CD4-positive, alpha-beta memory T cell (primary cell): ENCODE data around the gene EGFLAM. TPM values are rescaled to one million over a fixed set of nuclear protein-coding genes. Genes with fewer than 3 reads are reported as not detected.

Experiments used
- CTCF ChIA-PET: fragments of 350-600 bp; sonication (Branson Sonifier 250); formaldehyde crosslinking; loops from one replicate; lab custom pipeline; 2021; ENCODE audit warnings: inconsistent platforms; ENCODE audit not compliant: partially characterized antibody; lab: Charles Lee
- POLR2A ChIA-PET: fragments of 350-600 bp; sonication (Branson Sonifier 250); formaldehyde crosslinking; loops from one replicate; lab custom pipeline; 2021; ENCODE audit not compliant: partially characterized antibody; lab: Charles Lee
- DNase-seq, 5 donors: peaks; one replicate each; pipeline versions ENCODE4 v3.0.0 to v3.0.0-alpha.2; 2020 to 2022; ENCODE audit warnings: mixed read lengths in 1 of 5
- H3K27ac ChIP-seq: one replicate; pipeline ENCODE4 v1.7.0; 2013; ENCODE audit warnings: low read depth, low read length
- H3K27me3 ChIP-seq: 2 replicates; pipeline ENCODE4 v1.7.0; 2013; ENCODE audit warnings: mild to moderate bottlenecking, low read length, moderate library complexity; ENCODE audit not compliant: insufficient read depth
- H3K36me3 ChIP-seq: 2 replicates; pipeline ENCODE4 v1.7.0; 2013; ENCODE audit warnings: mild to moderate bottlenecking, low read length, moderate library complexity; ENCODE audit not compliant: insufficient read depth
- H3K4me1 ChIP-seq: 2 replicates; pipeline ENCODE4 v1.7.0; 2013; ENCODE audit warnings: mild to moderate bottlenecking, low read length, moderate library complexity; ENCODE audit not compliant: insufficient read depth
- H3K4me3 ChIP-seq, 2 donors: one replicate each; pipeline ENCODE4 v1.7.0; 2013; ENCODE audit warnings: low read length in 2 of 2, mild to moderate bottlenecking in 1 of 2
- H3K9me3 ChIP-seq, 2 donors: one replicate each; pipeline ENCODE4 v1.7.0; 2013; ENCODE audit warnings: low read length in 2 of 2, control low read depth in 1 of 2; ENCODE audit not compliant: control insufficient read depth in 1 of 2
- H3K27ac Mint-ChIP-seq, 7 donors: one replicate each; pipeline ENCODE4 v1.8.0; 2020 to 2021; ENCODE audit warnings: mixed read lengths in 7 of 7, mild to moderate bottlenecking in 6 of 7, inconsistent platforms in 3 of 7, moderate library complexity in 3 of 7
- H3K27me3 Mint-ChIP-seq, 2 donors: one replicate each; pipeline ENCODE4 v1.8.0; 2020 to 2021; ENCODE audit warnings: mixed read lengths in 2 of 2
- H3K36me3 Mint-ChIP-seq, 2 donors: one replicate each; pipeline ENCODE4 v1.8.0; 2020 to 2021; ENCODE audit warnings: mixed read lengths in 2 of 2, inconsistent platforms in 1 of 2, mild to moderate bottlenecking in 1 of 2
- H3K4me1 Mint-ChIP-seq, 4 donors: one replicate each; pipeline ENCODE4 v1.8.0; 2020 to 2021; ENCODE audit warnings: mixed read lengths in 4 of 4, mild to moderate bottlenecking in 1 of 4
- H3K4me3 Mint-ChIP-seq, 8 donors: one replicate each; pipeline ENCODE4 v1.8.0; 2020 to 2021; ENCODE audit warnings: mixed read lengths in 8 of 8, mild to moderate bottlenecking in 7 of 8, moderate library complexity in 6 of 8, inconsistent platforms in 3 of 8
- H3K9me3 Mint-ChIP-seq, 8 donors: one replicate each; pipeline ENCODE4 v1.8.0; 2020 to 2021; ENCODE audit warnings: mixed read lengths in 8 of 8, mild to moderate bottlenecking in 5 of 8, inconsistent platforms in 3 of 8, moderate library complexity in 1 of 8
- intact Hi-C: fragments of 100-400 bp; cut with micrococcal nuclease; formaldehyde crosslinking; loops from one replicate; pipeline ENCODE4 v1.15.1; 2023
- polyA plus RNA-seq, 2 donors: library from polyadenylated mRNA; unstranded; fragments of 300-500 nt; fragmentation: Illumina TruSeq; gene quantifications; one replicate each; pipeline ENCODE4 v1.2.3, GENCODE V29; 2021
- total RNA-seq, 2 experiments: library from RNA; stranded (reverse); gene quantifications; one replicate each; pipeline ENCODE4 v1.2.3, GENCODE V29; 2021

EGFLAM gene
- total and polyA plus RNA-seq, 4 experiments from 2014 or later: not detected

- H3K27ac Mint-ChIP-seq: no peak overlapping the region
- no peak overlapping the region for H3K4me3 Mint-ChIP-seq
- ChIA-PET CTCF (interaction anchor here (1.3 to 1.9 kb wide), 2 partner anchors 26 to 31 kb away, joined by 3 to 5 read pairs; no protein-coding TSS in a partner anchor), POLR2A (no interaction called here)
- Histone ChIP-seq H3K36me3 (no peaks in the 10 kb centered on the region), H3K4me1 (no peaks in the 10 kb centered on the region), H3K9me3 (no peaks in the 10 kb centered on the region), H3K4me3 (no peak overlapping the region), H3K27ac (no peak overlapping the region), H3K27me3 (peaks cover 5% of the 10 kb centered on the region)
- no peak for DNase-seq
- intact Hi-C loops: loop anchor here (10.0 kb wide), 1 partner anchor 219 kb away; no protein-coding TSS in a partner anchor
- peaks cover 0 to 7% (median 1%) of the 10 kb centered on the region in 4 donors for H3K4me1 Mint-ChIP-seq
- peaks cover 0 to 1% (median 0%) of the 10 kb centered on the region in 8 donors for H3K9me3 Mint-ChIP-seq
- no peaks in the 10 kb centered on the region for H3K36me3 Mint-ChIP-seq
- H3K27me3 Mint-ChIP-seq: peaks cover 33 to 40% of the 10 kb centered on the region in 2 donors
These were observed 187.7 kb downstream of the EGFLAM start for GRCh38 chr5:38446029-38446522.

- intact Hi-C loops: loop anchor here (10.0 kb wide), 1 partner anchor 218 kb away; no protein-coding TSS in a partner anchor
These were observed 188.7 kb downstream of the EGFLAM start for GRCh38 chr5:38447056-38447455.

GRCh38 chr5:38447786-38448185 is 189.4 kb downstream of the EGFLAM start:
- no peak for DNase-seq
- intact Hi-C loops: loop anchor here (10.0 kb wide), 1 partner anchor 217 kb away; no protein-coding TSS in a partner anchor
- Mint-ChIP-seq H3K4me1 (peaks cover 7 to 18% (median 8%) of the 10 kb centered on the region in 4 donors), H3K4me3 (no peak overlapping the region), H3K27me3 (peaks cover 37 to 38% of the 10 kb centered on the region in 2 donors), H3K9me3 (peaks cover 0 to 1% (median 0%) of the 10 kb centered on the region in 8 donors), H3K36me3 (no peaks in the 10 kb centered on the region), H3K27ac (no peak overlapping the region)
- Histone ChIP-seq H3K4me3 (no peak overlapping the region), H3K27ac (no peak overlapping the region), H3K36me3 (no peaks in the 10 kb centered on the region), H3K4me1 (peaks cover 7% of the 10 kb centered on the region), H3K27me3 (peaks cover 5% of the 10 kb centered on the region), H3K9me3 (no peaks in the 10 kb centered on the region)
- ChIA-PET POLR2A (interaction anchor here (0.7 kb wide), 1 partner anchor 8 kb away, joined by 3 read pairs; no protein-coding TSS in a partner anchor), CTCF (interaction anchor here (0.7 to 1.9 kb wide), 3 partner anchors 28 to 216 kb away, joined by 3 to 5 read pairs (median 3); no protein-coding TSS in a partner anchor)

More at GRCh38 chr5:38447056-38447455, 188.7 kb downstream of the EGFLAM start:
- ChIA-PET POLR2A (interaction anchor here (0.7 kb wide), 1 partner anchor 9 kb away, joined by 3 read pairs; no protein-coding TSS in a partner anchor), CTCF (interaction anchor here (0.7 to 1.9 kb wide), 2 partner anchors 27 to 98 kb away, joined by 3 to 5 read pairs; no protein-coding TSS in a partner anchor)
- Histone ChIP-seq H3K27ac (no peak overlapping the region), H3K4me3 (no peak overlapping the region), H3K27me3 (peaks cover 5% of the 10 kb centered on the region), H3K36me3 (no peaks in the 10 kb centered on the region), H3K9me3 (no peaks in the 10 kb centered on the region), H3K4me1 (no peaks in the 10 kb centered on the region)
- Mint-ChIP-seq H3K9me3 (peaks cover 0 to 1% (median 0%) of the 10 kb centered on the region in 8 donors), H3K4me3 (no peak overlapping the region), H3K4me1 (peaks cover 0 to 11% (median under 1%) of the 10 kb centered on the region in 4 donors), H3K27ac (no peak overlapping the region), H3K36me3 (no peaks in the 10 kb centered on the region), H3K27me3 (peaks cover 32 to 37% of the 10 kb centered on the region in 2 donors)
- no peak for DNase-seq

- H3K4me3 ChIP-seq: no peak overlapping the region
- no peak overlapping the region for H3K27ac Mint-ChIP-seq
- peaks cover 17% of the 10 kb centered on the region for H3K4me1 ChIP-seq
- POLR2A ChIA-PET: no interaction called here
- peaks cover 16 to 28% (median 17%) of the 10 kb centered on the region in 4 donors for H3K4me1 Mint-ChIP-seq
- CTCF ChIA-PET: interaction anchor here (6.4 kb wide), 1 partner anchor 7 kb away, joined by 74 read pairs; no protein-coding TSS in a partner anchor
- H3K36me3 ChIP-seq: no peaks in the 10 kb centered on the region
- DNase-seq: no peak
- intact Hi-C loops: loop anchor here (10.0 kb wide), 1 partner anchor 216 kb away; no protein-coding TSS in a partner anchor
- no peak overlapping the region for H3K27ac ChIP-seq
- H3K9me3 Mint-ChIP-seq: peaks cover 0 to 1% (median 0%) of the 10 kb centered on the region in 8 donors
- peaks cover 35 to 44% of the 10 kb centered on the region in 2 donors for H3K27me3 Mint-ChIP-seq
- H3K36me3 Mint-ChIP-seq: no peaks in the 10 kb centered on the region
- H3K9me3 ChIP-seq: no peaks in the 10 kb centered on the region
- peaks cover 5% of the 10 kb centered on the region for H3K27me3 ChIP-seq
- no peak overlapping the region for H3K4me3 Mint-ChIP-seq
These were observed 190.4 kb downstream of the EGFLAM start for GRCh38 chr5:38448568-38449350.

- Mint-ChIP-seq H3K4me3 (no peak overlapping the region), H3K27ac (no peak overlapping the region)
These were observed 192.3 kb downstream of the EGFLAM start for GRCh38 chr5:38450627-38451026.

GRCh38 chr5:38451074-38451725 is 192.8 kb downstream of the EGFLAM start:
- H3K27ac Mint-ChIP-seq: peak overlapping the region in 1 of 7 donors; percentile 9
- H3K4me3 Mint-ChIP-seq: no peak overlapping the region
- peaks cover 0 to under 1% (median 0%) of the 10 kb centered on the region in 8 donors for H3K9me3 Mint-ChIP-seq
- H3K9me3 ChIP-seq: no peaks in the 10 kb centered on the region
- H3K27ac ChIP-seq: no peak overlapping the region
- CTCF ChIA-PET: interaction anchor here (6.4 kb wide), 1 partner anchor 10 kb away, joined by 74 read pairs; no protein-coding TSS in a partner anchor
- intact Hi-C loops: no loop called here
- peaks cover 46 to 58% of the 10 kb centered on the region in 2 donors for H3K27me3 Mint-ChIP-seq
- H3K36me3 ChIP-seq: no peaks in the 10 kb centered on the region
- H3K36me3 Mint-ChIP-seq: no peaks in the 10 kb centered on the region
- DNase-seq: no peak
- peaks cover 6% of the 10 kb centered on the region for H3K27me3 ChIP-seq
- POLR2A ChIA-PET: no interaction called here
- peaks cover 32% of the 10 kb centered on the region for H3K4me1 ChIP-seq
- H3K4me1 Mint-ChIP-seq: peaks cover 28 to 50% (median 30%) of the 10 kb centered on the region in 4 donors
- H3K4me3 ChIP-seq: no peak overlapping the region

More at GRCh38 chr5:38450627-38451026, 192.3 kb downstream of the EGFLAM start:
- no peak for DNase-seq
- H3K36me3 ChIP-seq: no peaks in the 10 kb centered on the region
- intact Hi-C loops: no loop called here
- no peak overlapping the region for H3K4me3 ChIP-seq
- Mint-ChIP-seq H3K4me1 (peaks cover 26 to 45% (median 29%) of the 10 kb centered on the region in 4 donors), H3K9me3 (peaks cover 0 to 1% (median 0%) of the 10 kb centered on the region in 8 donors), H3K27me3 (peaks cover 43 to 53% of the 10 kb centered on the region in 2 donors), H3K36me3 (no peaks in the 10 kb centered on the region)
- H3K4me1 ChIP-seq: peaks cover 29% of the 10 kb centered on the region
- H3K9me3 ChIP-seq: no peaks in the 10 kb centered on the region
- no peak overlapping the region for H3K27ac ChIP-seq
- POLR2A ChIA-PET: no interaction called here
- peaks cover 5% of the 10 kb centered on the region for H3K27me3 ChIP-seq
- CTCF ChIA-PET: interaction anchor here (6.4 kb wide), 1 partner anchor 9 kb away, joined by 74 read pairs; no protein-coding TSS in a partner anchor
